DOHH2 (cell line): ENCODE data around the gene ISOC2.

Experiments
- EZH2phosphoT487 ChIP-seq: fragments of 200-600 bp; sonication (generic); IDR thresholded peaks from 2 replicates; pipeline ENCODE4 v1.6.1; 2017; ENCODE audit warnings: borderline replicate concordance, mild to moderate bottlenecking, antibody characterized with exemption, low read length, moderate library complexity, mixed read lengths
- TF ChIP-seq, protein P1 (sequence below): fragments of 200-600 bp; sonication (generic); IDR thresholded peaks from one replicate; pipeline ENCODE4 v1.5.1; 2014; ENCODE audit warnings: antibody characterized with exemption, mild to moderate bottlenecking, low read depth, low read length; ENCODE audit not compliant: poor library complexity, severe bottlenecking

- TF ChIP-seq, protein P1, sequence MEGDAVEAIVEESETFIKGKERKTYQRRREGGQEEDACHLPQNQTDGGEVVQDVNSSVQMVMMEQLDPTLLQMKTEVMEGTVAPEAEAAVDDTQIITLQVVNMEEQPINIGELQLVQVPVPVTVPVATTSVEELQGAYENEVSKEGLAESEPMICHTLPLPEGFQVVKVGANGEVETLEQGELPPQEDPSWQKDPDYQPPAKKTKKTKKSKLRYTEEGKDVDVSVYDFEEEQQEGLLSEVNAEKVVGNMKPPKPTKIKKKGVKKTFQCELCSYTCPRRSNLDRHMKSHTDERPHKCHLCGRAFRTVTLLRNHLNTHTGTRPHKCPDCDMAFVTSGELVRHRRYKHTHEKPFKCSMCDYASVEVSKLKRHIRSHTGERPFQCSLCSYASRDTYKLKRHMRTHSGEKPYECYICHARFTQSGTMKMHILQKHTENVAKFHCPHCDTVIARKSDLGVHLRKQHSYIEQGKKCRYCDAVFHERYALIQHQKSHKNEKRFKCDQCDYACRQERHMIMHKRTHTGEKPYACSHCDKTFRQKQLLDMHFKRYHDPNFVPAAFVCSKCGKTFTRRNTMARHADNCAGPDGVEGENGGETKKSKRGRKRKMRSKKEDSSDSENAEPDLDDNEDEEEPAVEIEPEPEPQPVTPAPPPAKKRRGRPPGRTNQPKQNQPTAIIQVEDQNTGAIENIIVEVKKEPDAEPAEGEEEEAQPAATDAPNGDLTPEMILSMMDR: peak; percentile 87
- TF ChIP-seq EZH2phosphoT487: no peak
Observed at GRCh38 chr19:55418185-55418584, 43.3 kb downstream of the ISOC2 start.
